T-helper 1 cell treated with Interleukin-12 subunit alpha and Interleukin-12 subunit beta and Interleukin-4 antibody, amounts not matched to agents 30 ng/mL and 1 ng/mL, for 36 hours (primary cell): ENCODE data around the gene AKAIN1. TPM values are rescaled to one million over a fixed set of nuclear protein-coding genes. Genes with fewer than 3 reads are reported as not detected.

Source experiments
- intact Hi-C: fragments of 100-400 bp; cut with micrococcal nuclease; formaldehyde crosslinking; loops from one replicate; pipeline ENCODE4 v1.15.1; 2024
- total RNA-seq: library from RNA; stranded (reverse); gene quantifications from 2 replicates; pipeline ENCODE4 v1.2.3, GENCODE V29; 2022

AKAIN1 gene, protein sequence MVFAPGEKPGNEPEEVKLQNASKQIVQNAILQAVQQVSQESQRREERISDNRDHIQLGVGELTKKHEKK
- total RNA-seq: not detected in 2 replicates

DNA sequence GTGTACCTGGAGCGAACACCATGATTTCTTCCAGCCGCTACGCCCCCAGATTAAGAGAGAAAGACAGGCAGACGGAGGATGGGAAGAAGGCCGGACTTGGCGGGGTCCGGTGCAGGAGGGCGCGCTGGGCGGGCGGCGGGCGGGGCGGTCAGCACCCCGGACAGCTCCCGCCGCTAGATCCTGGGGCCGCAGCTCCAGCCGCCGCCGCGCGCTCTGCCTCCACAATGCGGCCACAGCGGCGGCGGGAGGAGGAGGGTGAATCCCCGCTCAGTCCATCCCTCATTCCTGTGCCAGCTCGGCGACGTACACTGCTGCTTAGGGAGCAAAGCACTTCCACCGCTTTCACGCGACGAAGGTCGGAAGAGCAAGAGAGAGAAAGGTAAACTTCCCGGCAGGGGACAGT, at the start of gene AKAIN1:
Gene AKAIN1 (minus strand): TSS at position 226 of the 403 bp plus-strand sequence. CDS start 204 bp downstream, at position 22.
- intact Hi-C loops: loop anchor here (2.0 kb wide), 1 partner anchor 42 kb away; no protein-coding TSS in a partner anchor

DNA sequence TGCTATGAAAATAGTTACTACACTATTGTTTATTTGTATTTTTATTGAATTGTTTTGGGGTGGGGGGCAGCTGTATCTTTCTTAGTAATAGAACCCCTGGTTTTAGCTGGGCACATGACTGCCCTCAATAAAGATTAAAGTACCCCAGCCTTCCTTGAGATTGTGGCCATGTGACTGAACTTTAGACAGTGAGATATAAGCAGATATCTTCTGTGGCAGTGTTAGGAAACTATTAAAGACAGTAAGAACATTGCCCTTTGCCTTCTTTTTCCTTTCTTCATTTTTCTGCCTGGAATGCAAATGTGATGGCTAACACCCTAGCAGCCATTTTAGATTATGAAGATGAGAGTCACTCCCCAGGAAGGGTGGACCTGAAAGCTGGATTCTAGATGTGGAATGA, 47.9 kb upstream of the AKAIN1 start:
- intact Hi-C loops: no loop called here

DNA sequence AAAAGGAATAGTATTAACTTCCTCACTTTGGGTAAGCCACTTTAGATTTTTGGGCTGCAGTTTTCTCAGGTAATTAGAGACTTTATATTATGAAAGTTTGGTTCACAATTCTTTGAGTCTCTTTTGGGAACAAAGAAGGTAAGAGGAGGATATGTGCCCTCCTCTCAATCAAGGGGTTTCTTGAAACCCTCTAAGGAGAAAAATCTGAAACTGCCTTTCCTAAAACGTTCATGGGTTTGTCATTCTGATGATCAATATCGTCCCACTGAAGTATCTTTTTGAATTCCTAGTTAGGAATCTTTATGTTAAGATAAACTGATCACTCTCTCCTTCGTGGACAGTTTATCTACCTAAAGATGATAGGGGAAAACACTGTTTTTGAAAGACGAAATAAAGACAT, 42.4 kb upstream of the AKAIN1 start:
- intact Hi-C loops: loop anchor here (2.0 to 10.0 kb wide), 5 partner anchors 43 to 1977 kb away; partner anchors contain the start of genes AKAIN1, MYL12B and TGIF1

DNA sequence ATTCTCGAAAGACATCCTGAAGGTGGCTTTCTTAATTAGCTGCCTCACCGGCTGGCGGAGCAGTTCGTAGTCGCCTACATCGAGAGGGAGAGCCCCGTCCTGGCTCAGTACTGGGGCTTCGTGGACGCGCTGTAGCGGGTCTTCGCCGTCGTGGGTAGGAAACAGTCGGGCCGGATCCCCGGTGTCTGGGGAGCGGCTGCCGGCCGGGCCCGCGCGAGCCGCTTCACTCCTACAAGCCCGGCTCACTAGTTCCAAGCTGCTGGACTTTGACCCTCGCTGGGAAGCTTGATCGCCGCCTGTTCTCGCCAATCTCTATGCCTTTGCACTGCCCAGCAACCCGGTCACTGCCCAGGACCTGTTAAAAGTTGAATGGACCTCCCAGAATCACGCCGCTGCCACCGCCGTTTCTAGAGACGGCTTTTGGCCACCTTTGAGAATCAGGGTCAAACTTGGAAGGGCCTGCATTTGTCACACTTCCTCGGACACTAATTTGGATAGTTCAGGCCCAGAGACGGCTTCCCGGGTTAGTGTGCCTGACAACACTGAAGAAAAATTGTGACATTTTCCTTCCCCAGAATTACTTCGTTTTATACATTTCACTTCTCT, 41.4 kb upstream of the AKAIN1 start:
- intact Hi-C loops: loop anchor here (1.0 to 10.0 kb wide), 9 partner anchors 42 to 1991 kb away; partner anchors contain the start of genes AKAIN1, MYL12A, MYL12B and TGIF1

DNA sequence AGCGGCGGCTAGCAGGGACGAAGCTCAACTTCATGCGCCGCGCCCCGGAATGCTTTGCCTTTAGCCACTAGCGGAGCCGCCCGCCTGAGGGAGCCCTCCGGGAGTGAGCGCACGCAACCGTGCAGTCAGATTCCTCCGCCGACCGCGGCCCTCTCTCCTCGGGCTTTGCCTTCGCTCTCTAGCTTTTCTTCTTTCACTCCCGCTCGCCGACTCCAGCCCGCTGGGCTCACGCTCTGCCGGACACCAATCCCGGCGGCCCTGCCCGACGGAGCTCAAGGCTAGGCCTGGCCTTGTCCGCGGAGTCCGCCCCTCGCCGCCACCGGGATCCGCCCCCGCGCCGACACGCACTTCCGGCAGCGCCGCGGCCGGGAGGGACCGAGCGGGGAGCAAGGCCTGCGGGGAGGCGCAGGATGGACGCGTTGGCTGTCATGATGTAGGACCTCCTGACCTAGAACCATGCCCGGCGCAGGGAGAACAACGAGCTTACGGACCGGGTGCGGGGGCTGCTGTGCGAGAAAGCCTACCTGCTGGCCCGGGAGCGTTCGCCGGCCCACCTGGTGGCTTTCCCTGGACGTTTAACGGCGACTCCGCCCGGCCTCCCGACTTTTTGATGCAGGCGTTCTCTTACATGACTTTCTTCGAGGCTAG, 40.8 kb upstream of the AKAIN1 start:
- intact Hi-C loops: loop anchor here (1.0 to 10.0 kb wide), 11 partner anchors 41 to 1991 kb away; partner anchors contain the start of genes AKAIN1, MYL12A, MYL12B and TGIF1

DNA sequence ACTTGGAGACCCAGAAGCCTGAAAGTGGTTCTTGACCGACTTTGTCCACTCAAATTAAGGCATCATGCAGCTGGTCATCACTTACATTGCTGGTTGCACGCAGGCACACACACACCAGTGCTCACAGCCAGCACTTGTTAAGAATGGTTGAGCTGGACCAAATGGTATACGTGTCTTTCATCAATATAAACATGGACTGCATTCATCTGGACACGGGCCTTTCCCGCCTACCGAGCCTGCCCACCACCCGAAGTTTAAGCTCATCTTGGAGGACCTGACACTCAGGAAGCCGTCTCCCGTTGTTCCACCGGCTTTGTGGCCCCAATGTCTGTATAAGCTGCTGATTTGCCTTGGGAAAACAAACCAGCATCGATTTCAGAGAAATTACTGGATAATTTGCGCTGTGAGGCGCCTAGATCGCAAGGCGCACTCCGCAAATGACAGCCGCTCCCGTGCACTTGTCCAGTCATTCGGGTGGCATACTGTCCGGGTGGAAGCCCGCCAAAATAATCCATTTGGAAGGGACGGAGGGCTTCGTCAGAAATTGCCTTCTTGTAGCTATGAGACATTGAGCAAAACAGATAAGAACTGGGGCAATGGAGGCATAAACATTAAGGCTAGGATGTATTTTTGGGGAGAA, 40.1 kb upstream of the AKAIN1 start:
- intact Hi-C loops: loop anchor here (1.0 to 10.0 kb wide), 6 partner anchors 73 to 1975 kb away; partner anchors contain the start of genes MYL12B and TGIF1

DNA sequence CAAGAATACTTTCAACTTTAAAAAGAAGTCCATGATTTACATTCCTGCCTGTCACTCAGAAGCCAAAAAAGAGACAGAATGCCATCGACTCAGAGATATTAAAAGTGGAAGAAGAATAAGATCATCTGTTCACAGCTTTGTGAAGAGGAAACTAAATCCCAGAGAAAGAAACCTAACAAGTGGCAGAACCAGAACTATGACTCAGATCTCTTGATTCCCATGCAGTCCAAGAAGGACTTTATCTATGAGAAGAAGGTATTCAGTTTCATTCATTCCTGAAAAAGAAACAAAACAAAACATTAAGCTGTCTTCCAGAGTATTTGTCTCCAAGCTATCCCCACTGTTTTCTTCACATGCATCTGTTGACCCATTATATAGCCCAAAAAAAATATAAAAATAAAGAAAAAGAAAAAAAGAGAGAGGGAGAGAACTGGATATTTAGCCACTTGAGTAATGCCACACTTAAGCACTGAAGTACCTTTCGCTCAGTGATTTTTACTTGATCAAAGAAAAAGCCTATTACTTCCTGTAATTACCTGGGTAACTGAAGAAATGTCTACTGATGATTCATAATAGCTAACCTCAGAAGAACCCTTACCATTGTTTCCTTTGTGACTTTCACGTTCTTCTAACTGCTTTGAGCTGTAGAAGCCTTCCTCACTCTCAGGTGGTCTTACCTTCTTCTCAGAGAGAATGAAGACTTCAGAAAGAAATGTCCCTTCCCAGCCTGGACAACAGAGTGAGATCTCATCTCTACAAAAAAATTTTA, 17.7 kb upstream of the AKAIN1 start:
- intact Hi-C loops: no loop called here

DNA sequence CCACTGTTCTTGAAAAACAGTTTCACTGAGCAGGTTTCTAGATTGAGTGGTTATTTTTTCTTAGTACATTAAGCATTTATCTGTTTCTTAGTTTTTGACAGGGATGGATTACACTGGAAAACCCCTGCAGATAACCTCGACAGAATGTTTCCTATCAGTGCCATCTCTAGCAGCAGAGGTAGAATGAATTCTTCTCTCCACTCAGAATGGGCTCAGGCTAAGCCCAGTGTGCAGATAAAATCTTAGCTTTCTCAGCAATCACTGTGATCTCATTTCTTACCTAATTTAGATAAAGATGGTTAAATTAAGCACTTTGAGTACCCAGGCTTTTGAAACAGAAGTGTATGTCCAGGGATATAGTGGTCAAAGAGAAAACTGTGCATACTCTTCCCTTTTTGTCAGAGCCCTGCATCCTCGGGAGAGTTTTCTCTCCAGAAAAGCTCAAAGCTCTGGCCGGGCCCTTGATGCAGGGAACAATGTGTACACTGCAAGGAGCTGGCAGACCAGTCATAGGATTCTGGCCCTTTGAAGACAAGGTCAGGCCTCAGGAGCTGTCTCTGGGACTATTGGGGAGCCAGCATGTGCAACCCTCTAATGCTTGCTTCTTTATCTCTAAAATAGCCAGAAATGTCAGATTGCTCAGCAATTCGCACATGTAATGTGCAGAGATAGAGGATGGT, 10.6 kb upstream of the AKAIN1 start:
- intact Hi-C loops: no loop called here

DNA sequence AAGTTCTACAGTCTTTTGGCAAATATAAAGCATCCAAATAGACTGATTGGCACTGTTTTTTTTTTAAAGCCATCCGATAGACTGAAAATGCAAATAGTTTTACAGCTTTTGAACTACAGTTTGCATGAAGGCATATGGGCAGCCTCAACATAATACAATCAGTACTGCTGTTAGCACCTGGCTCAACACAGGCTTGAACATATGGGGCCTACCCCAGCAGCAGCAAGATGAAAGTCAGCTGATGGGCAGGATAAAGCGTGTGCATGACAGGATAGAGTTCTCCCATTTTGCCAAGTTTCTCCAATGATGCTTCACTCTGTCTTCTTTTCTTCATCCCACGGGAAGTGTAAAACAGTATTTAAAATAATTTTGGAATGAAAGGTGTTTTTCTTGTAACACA, 1.3 kb upstream of the AKAIN1 start:
- intact Hi-C loops: no loop called here

DNA sequence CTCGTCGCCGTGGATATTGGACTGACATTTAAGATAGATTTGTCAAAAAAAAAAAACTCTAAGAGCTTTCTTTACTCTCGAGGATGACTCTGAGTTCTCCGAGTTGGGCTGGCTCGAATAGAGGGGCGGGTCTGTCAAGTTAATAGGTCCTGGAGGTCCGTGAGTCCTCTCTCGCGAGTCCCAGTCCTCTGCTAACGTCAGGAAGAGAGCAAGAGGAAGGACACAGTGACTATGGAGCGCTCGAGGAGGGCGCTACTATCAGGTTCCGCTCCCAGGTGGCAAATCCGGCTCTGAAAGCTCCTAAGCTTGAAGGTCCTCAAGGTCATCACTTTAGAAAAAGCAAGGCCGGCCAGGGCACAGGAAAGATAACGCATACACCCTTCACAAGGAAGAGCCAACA, 404 bp upstream of the AKAIN1 start:
- intact Hi-C loops: loop anchor here (2.0 kb wide), 1 partner anchor 41 kb away; no protein-coding TSS in a partner anchor

DNA sequence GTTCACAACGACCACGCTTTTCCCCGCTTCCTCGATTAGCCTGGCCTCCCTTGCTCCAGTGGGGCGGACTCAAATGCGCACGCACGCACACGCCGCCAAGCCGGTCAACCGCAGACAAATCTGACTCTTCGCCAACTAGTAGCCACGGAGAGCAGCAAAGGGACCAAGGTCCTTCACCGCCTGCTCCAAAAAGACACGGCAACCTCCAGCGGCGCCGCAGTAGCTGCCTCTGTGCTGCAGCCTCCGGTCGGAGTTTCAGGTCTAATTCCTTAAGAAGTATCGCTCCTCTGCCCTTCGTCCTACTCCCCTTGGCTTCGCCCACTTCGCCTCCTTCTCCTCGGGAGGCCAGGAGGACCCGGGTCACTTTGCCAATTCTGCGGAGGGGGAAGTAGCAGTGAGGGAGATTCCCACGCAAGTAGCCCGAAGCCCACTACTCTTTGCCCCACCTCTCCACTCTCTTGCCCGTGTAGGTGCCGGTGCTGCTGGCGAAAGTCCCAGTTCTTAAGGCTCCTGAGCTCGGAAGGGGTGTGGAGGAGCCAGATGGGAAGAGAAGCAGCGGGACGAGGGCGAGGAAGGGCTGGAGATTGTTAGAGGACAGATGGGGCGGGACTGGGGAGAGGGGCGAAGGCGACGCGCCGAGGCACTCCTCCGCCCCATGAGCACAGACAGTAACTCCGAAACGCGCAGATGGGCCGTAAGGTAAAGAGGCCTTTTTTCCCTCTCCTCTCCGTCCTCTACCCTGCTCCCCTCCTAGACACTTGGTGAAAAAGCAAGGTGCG, 615 bp downstream of the AKAIN1 start:
- intact Hi-C loops: loop anchor here (2.0 kb wide), 1 partner anchor 42 kb away; no protein-coding TSS in a partner anchor

DNA sequence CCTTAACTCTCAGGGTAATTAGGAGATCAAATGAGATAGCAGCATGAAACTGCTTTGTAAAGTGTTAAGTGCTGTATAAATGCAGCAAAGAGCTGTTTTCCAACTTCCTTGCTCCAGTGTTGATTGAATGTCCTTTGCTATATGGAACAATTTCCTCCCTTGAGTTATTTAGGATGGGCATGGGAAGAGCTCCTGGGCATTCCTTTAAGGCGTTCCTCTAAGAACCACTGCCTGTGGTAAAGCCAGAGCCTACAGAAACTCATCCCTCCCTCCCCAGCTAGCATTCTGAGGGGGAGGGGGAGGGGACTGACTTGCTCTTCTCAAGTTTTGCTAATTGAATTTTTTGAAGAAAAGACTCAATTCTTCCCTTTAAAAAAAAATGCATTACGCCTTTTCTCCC, 1.4 kb downstream of the AKAIN1 start:
- intact Hi-C loops: loop anchor here (2.0 kb wide), 1 partner anchor 43 kb away; no protein-coding TSS in a partner anchor

DNA sequence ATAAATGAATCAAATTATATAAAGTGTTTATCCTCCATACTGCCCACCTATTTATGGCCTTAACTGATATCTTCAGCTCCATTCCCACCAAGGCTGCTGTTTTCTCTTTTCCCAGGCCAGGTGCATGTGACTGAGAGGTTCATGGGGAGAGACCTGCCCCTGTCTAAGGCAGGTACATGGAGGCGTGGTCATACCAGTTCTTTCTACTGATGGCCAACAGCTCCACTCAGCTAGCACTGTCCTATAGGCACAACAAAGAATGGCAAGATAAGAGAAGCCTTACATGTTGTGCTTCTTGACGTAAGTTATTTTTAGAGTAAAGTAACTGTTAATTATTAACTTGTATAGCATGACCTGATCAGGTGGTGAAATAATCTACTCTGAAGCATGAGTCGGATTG, 16.8 kb downstream of the AKAIN1 start:
- intact Hi-C loops: no loop called here

DNA sequence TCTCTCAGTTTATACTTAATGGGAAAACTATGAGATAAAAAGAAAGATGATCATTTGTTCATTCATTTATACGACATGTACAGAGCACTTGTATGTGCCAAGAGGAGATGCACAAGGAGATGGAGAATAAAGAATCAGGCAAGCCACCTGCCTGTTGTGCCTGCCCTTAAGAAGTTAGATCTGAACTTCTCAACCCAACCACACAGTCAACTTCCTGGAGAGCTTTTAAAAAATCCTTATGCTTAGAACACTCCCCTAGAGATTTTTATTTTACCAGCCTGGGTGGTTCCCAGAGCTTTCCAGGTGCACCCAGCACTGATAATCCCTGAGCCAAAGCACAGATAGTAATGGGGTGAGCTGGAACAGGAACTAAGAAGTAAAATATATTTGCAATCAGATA, 18.5 kb downstream of the AKAIN1 start:
- intact Hi-C loops: no loop called here

DNA sequence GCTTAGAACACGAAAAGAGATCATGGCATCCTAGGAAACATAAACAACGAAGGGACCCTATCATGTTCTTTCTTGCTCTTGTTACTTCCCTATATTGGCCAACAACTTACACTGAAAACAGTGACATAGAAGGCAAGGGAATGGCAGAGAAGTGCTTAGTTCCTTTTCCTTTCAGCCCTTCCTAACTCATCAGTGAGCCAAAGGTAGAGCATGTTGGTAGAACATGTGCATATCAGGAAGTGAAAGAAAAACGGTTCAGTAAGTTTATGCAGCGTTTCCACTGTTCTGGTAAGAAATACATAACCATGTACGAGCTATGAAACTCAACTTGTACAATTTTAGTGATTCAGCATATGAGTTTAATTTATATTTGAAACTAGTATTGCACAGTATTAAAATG, 21.7 kb downstream of the AKAIN1 start:
- intact Hi-C loops: no loop called here

DNA sequence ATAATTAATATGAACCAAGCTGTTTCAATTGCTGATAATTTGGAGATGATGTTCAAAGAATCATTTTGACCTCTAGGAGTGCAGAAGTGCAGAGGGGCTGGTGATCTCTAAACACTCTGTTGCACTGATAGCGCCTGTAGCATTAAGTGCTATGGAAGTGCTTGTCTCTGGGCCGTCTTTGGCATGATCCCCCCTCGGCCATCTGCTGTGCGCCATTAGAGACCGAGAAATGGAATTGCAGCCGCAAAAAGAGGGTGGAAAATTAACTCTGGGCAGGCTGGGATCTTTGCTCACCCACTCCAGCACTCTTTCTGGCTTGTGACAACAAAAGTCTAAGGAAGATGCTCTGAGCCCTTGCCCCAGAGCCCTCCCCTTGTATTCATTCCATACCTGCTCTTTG, 23.4 kb downstream of the AKAIN1 start:
- intact Hi-C loops: no loop called here

DNA sequence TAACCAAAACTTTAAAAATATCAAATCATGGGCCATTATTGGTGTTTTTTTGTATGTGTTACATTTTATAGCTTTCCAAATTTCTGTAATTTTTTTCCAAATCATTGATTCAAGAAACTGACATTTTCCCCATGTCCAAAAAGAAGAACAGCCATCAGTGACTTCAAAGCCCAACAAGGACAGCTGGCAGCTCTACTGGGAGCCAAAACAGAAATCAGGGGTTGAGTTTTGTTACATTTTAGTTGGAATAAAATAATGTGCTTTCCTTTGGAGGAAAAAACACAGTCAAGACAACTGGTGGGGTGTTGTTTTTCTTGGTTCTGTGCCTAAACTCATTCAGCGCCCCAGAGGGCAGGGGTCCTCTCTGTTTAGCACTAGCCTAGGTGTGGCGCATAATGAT, 23.8 kb downstream of the AKAIN1 start:
- intact Hi-C loops: no loop called here

DNA sequence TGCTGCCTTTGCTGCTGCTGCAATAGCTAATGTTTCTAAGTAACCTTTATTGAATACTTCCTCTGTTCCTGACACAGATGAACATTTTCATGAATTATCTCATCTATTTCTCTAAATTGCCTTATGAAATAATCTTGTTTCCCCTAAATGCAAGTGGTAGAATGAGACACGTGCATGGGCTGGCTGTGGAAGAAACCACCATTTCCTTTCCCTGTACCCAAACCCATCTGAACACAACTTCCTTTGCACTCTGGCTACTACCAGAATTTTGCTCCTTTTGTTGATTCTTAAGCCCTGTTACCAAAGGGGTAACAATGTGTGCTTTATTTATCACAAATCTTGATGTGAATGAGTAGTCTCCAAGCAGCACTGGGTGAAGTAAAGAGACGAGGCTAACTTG, 29.2 kb downstream of the AKAIN1 start:
- intact Hi-C loops: no loop called here

DNA sequence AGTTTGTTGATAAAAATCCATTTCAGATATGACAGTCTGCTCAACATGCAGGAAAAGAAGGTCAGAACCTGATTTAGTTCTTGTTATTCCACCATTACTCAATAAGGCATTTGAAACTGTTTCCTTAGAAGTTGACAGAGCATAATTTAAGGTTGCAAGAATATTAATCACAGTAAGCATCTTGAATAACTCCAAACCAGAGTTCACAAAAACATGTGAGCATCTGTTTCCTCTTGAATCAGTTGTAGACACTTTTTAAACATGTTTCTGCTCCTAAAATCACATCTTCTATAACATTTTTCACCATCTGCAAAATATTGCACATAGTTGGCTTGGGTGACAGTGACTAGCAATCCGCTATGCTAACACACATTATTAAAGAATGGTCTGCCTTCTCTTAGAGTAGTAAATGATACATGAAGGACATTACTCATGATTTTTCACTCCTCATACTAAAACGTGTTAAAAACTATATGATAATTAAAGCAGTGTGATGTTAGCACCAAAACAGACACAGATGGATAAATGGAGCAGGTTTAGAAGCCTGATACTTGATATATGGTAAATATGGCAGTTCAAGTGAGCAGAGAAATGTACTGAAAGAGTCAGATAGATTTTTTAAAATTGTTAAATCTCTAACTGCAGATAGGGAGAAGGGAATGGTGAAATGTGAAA, 30.3 kb downstream of the AKAIN1 start:
- intact Hi-C loops: no loop called here
